Panc1 (cell line): Measurements from ENCODE around the gene USP28.
"Not testable (repeated sequence)": the region's sequence is repeated elsewhere in the genome, so short reads cannot be mapped to it uniquely, and the experiment has no call there.

Experiments
- TCF7L2 ChIP-seq: IDR thresholded peaks from 2 replicates; pipeline ENCODE4 v1.6.1; 2011; ENCODE audit warnings: mild to moderate bottlenecking, low read depth, low read length, inconsistent platforms
- TF ChIP-seq, protein P1 (sequence below): fragments of 450-650 bp; IDR thresholded peaks from 2 replicates; pipeline ENCODE4 v1.5.1; 2017; ENCODE audit warnings: mild to moderate bottlenecking
- TF ChIP-seq, protein P2 (sequence below), 2 experiments: IDR thresholded peaks; 2 replicates each; pipeline ENCODE4 v1.6.1; 2011 to 2012; ENCODE audit warnings: low read depth in 2 of 2, control low read depth in 1 of 2, low read length in 1 of 2, mild to moderate bottlenecking in 1 of 2, moderate library complexity in 1 of 2; ENCODE audit not compliant: insufficient read depth in 1 of 2

DNA sequence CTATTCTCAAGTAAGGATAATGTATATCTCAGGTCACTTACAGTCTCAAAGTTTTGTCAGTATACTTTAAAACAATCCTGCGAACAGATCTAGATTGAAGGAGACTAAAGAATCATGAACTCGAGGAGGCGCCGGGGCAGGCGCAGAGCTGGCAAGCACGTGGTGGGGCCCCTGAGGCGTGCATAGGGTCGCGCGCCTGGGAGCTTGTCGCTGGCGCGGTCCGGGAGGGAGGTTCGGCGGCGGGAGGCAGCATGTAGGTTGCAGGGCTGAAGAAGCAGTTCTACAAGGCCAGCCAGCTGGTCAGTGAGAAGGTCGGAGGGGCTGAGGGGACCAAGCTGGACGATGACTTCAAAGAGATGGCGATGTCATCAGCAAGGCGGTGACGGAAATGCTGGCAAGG, 86.4 kb downstream of the USP28 start:
- TF ChIP-seq, protein P1, sequence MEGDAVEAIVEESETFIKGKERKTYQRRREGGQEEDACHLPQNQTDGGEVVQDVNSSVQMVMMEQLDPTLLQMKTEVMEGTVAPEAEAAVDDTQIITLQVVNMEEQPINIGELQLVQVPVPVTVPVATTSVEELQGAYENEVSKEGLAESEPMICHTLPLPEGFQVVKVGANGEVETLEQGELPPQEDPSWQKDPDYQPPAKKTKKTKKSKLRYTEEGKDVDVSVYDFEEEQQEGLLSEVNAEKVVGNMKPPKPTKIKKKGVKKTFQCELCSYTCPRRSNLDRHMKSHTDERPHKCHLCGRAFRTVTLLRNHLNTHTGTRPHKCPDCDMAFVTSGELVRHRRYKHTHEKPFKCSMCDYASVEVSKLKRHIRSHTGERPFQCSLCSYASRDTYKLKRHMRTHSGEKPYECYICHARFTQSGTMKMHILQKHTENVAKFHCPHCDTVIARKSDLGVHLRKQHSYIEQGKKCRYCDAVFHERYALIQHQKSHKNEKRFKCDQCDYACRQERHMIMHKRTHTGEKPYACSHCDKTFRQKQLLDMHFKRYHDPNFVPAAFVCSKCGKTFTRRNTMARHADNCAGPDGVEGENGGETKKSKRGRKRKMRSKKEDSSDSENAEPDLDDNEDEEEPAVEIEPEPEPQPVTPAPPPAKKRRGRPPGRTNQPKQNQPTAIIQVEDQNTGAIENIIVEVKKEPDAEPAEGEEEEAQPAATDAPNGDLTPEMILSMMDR, result not testable (repeated sequence)
- TF ChIP-seq, protein P2, sequence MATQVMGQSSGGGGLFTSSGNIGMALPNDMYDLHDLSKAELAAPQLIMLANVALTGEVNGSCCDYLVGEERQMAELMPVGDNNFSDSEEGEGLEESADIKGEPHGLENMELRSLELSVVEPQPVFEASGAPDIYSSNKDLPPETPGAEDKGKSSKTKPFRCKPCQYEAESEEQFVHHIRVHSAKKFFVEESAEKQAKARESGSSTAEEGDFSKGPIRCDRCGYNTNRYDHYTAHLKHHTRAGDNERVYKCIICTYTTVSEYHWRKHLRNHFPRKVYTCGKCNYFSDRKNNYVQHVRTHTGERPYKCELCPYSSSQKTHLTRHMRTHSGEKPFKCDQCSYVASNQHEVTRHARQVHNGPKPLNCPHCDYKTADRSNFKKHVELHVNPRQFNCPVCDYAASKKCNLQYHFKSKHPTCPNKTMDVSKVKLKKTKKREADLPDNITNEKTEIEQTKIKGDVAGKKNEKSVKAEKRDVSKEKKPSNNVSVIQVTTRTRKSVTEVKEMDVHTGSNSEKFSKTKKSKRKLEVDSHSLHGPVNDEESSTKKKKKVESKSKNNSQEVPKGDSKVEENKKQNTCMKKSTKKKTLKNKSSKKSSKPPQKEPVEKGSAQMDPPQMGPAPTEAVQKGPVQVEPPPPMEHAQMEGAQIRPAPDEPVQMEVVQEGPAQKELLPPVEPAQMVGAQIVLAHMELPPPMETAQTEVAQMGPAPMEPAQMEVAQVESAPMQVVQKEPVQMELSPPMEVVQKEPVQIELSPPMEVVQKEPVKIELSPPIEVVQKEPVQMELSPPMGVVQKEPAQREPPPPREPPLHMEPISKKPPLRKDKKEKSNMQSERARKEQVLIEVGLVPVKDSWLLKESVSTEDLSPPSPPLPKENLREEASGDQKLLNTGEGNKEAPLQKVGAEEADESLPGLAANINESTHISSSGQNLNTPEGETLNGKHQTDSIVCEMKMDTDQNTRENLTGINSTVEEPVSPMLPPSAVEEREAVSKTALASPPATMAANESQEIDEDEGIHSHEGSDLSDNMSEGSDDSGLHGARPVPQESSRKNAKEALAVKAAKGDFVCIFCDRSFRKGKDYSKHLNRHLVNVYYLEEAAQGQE (IDR thresholded peaks at IDR 0.05; ENCODE audit: insufficient read depth in 1 of 2, low read depth in 2 of 2, low read length in 1 of 2), result not testable (repeated sequence)
- TF ChIP-seq TCF7L2, result not testable (repeated sequence)
